HepG2 (cell line): ENCODE results near the gene FAM217B. TPM values are rescaled to one million over a fixed set of nuclear protein-coding genes. Genes with fewer than 3 reads are reported as not detected.

Experiments used
- ATAC-seq: fragments of 200-7000 bp; cut with Tn5 transposase; 3 replicates; pipeline ENCODE4 v1.9.1; 2020; ENCODE audit warnings: mild to moderate bottlenecking, moderate library complexity
- BruUV-seq: library from RNA; stranded (reverse); fragments of 400-500 nt; replicated peaks from 2 replicates; lab custom pipeline; 2021; lab: Mats Ljungman, UMichigan
- CTCF ChIA-PET: fragments of 300-600 bp; formaldehyde crosslinking; extraction: SDS; loops from one replicate; lab custom pipeline; 2021; ENCODE audit warnings: low total read pairs, inconsistent platforms, low intra/inter-chr PET ratio; lab: Yijun Ruan, JAX
- POLR2A ChIA-PET: fragments of 350-600 bp; sonication (Branson Sonifier 250); formaldehyde crosslinking; loops from one replicate; lab custom pipeline; 2020; ENCODE audit warnings: antibody characterized with exemption, inconsistent platforms; lab: Yijun Ruan, JAX
- DNase-seq: peaks from one replicate; pipeline ENCODE4 v3.0.0-alpha.2; 2015; ENCODE audit warnings: low spot score
- FAIRE-seq: peaks from 3 replicates; lab custom pipeline; 2011; peaks lifted over from hg19 to GRCh38; lab: Jason Lieb, UNC
- H2AFZ ChIP-seq: one replicate; pipeline ENCODE4 v1.6.1; 2011; ENCODE audit warnings: low read length, inconsistent platforms
- H3K27ac ChIP-seq: fragments of 300-600 bp; 3 replicates; pipeline ENCODE4 v1.8.0; 2011; ENCODE audit warnings: mixed run types, mild to moderate bottlenecking, mixed read lengths, low read length, inconsistent platforms; ENCODE audit not compliant: insufficient read depth; ENCODE audit errors: extremely low read length
- H3K27me3 ChIP-seq, 2 experiments: fragments of 200-600 bp in 1 of 2; 2 replicates in 1 of 2; 3 replicates in 1 of 2; pipeline versions ENCODE4 v1.6.0 to v1.8.0; 2011; ENCODE audit warnings: low read length in 2 of 2, mild to moderate bottlenecking in 2 of 2, moderate library complexity in 2 of 2, inconsistent platforms in 1 of 2; ENCODE audit not compliant: insufficient read depth in 2 of 2, control insufficient read depth in 1 of 2
- H3K36me3 ChIP-seq, 2 experiments: fragments of 200-600 bp in 1 of 2; replicated peaks in 1 of 2; 2 replicates in 1 of 2; 3 replicates in 1 of 2; pipeline versions ENCODE4 v1.5.1 to v1.8.0; 2011; ENCODE audit warnings: low read length in 2 of 2, inconsistent platforms in 1 of 2; ENCODE audit not compliant: insufficient read depth in 2 of 2, control insufficient read depth in 1 of 2
- H3K4me1 ChIP-seq: 2 replicates; pipeline ENCODE4 v1.5.1; 2012; ENCODE audit warnings: low read length, inconsistent platforms; ENCODE audit not compliant: insufficient read depth
- H3K4me2 ChIP-seq: 2 replicates; pipeline ENCODE4 v1.6.0; 2011; ENCODE audit warnings: low read depth, low read length, inconsistent platforms
- H3K4me3 ChIP-seq, 3 experiments: fragments of 200-600 bp in 1 of 3; sonication (generic), shearing (Covaris generic) in 1 of 3; replicated peaks in 1 of 3; 2 replicates each; pipeline ENCODE4 v1.5.1; 2011 to 2016; ENCODE audit warnings: low read length in 3 of 3, inconsistent platforms in 2 of 3, low read depth in 2 of 3, mild to moderate bottlenecking in 2 of 3, control low read depth in 1 of 3, mixed read lengths in 1 of 3; ENCODE audit not compliant: insufficient read depth in 1 of 3
- H3K79me2 ChIP-seq: one replicate; pipeline ENCODE4 v1.6.1; 2011; ENCODE audit warnings: low read length, inconsistent platforms; ENCODE audit not compliant: insufficient read depth
- H3K9ac ChIP-seq: 2 replicates; pipeline ENCODE4 v1.6.0; 2011; ENCODE audit warnings: mild to moderate bottlenecking, low read depth, low read length, inconsistent platforms; ENCODE audit not compliant: insufficient read depth
- H3K9me3 ChIP-seq: 2 replicates; pipeline ENCODE4 v1.5.1; 2012; ENCODE audit warnings: mild to moderate bottlenecking, low read length
- H4K20me1 ChIP-seq: 2 replicates; pipeline ENCODE4 v1.6.0; 2011; ENCODE audit warnings: inconsistent platforms, mild to moderate bottlenecking, low read length, moderate library complexity; ENCODE audit not compliant: insufficient read depth
- IRF2 ChIP-seq: IDR thresholded peaks from 2 replicates; pipeline ENCODE4 v1.6.1; 2018; ENCODE audit warnings: missing genetic modification reagents, missing compliant biosample characterization
- MXD3 ChIP-seq: IDR thresholded peaks from 2 replicates; pipeline ENCODE4 v1.6.1; 2016; ENCODE audit warnings: mild to moderate bottlenecking, missing biosample characterization, missing genetic modification reagents
- NFYC ChIP-seq: IDR thresholded peaks from 2 replicates; pipeline ENCODE4 v1.6.1; 2016; ENCODE audit warnings: missing genetic modification reagents, missing compliant biosample characterization
- RBM39 ChIP-seq: fragments of 200-400 bp; formaldehyde crosslinking; IDR thresholded peaks from one replicate; pipeline ENCODE4 v1.6.1; 2018; ENCODE audit warnings: antibody characterized with exemption, mild to moderate bottlenecking, low read depth, low read length; ENCODE audit not compliant: poor library complexity, severe bottlenecking
- SMARCE1 ChIP-seq: fragments of 450-650 bp; IDR thresholded peaks from 2 replicates; pipeline ENCODE4 v1.6.1; 2017; ENCODE audit warnings: borderline replicate concordance
- SRF ChIP-seq: IDR thresholded peaks from 2 replicates; pipeline ENCODE4 v1.6.1; 2011; ENCODE audit warnings: mild to moderate bottlenecking, low read depth, low read length, moderate library complexity
- SUZ12 ChIP-seq: fragments of 150-350 bp; IDR thresholded peaks from 2 replicates; pipeline ENCODE4 v1.6.1; 2014; ENCODE audit warnings: low read depth, low read length
- TCF7 ChIP-seq: sonication (generic); IDR thresholded peaks from 2 replicates; pipeline ENCODE4 v1.6.1; 2016; ENCODE audit warnings: antibody characterized with exemption, low read depth
- TOPORS ChIP-seq: sonication (generic); formaldehyde crosslinking; IDR thresholded peaks from 2 replicates; pipeline ENCODE4 v1.8.0; 2023; ENCODE audit warnings: mild to moderate bottlenecking, missing genetic modification reagents
- YEATS2 ChIP-seq: sonication (generic); formaldehyde crosslinking; IDR thresholded peaks from 2 replicates; pipeline ENCODE4 v1.4.0; 2020; ENCODE audit warnings: missing genetic modification reagents, borderline replicate concordance
- ZBTB38 ChIP-seq: sonication (generic); formaldehyde crosslinking; IDR thresholded peaks from 2 replicates; pipeline ENCODE4 v1.5.1; 2020; ENCODE audit warnings: mild to moderate bottlenecking, missing genetic modification reagents
- ZNF30 ChIP-seq: sonication (generic); formaldehyde crosslinking; IDR thresholded peaks from 2 replicates; pipeline ENCODE4 v1.5.0; 2020; ENCODE audit warnings: mild to moderate bottlenecking, missing genetic modification reagents
- ZNF335 ChIP-seq: sonication (generic); formaldehyde crosslinking; IDR thresholded peaks from 2 replicates; pipeline ENCODE4 v1.4.0; 2020; ENCODE audit warnings: missing genetic modification reagents
- ZNF354B ChIP-seq: sonication (generic); formaldehyde crosslinking; IDR thresholded peaks from 2 replicates; pipeline ENCODE4 v1.8.0; 2022; ENCODE audit warnings: mild to moderate bottlenecking, missing genetic modification reagents
- ZNF619 ChIP-seq: sonication (generic); formaldehyde crosslinking; IDR thresholded peaks from 2 replicates; pipeline ENCODE4 v1.4.0; 2020; ENCODE audit warnings: mild to moderate bottlenecking, missing genetic modification reagents
- ZNF75D ChIP-seq: sonication (generic); formaldehyde crosslinking; IDR thresholded peaks from 2 replicates; pipeline ENCODE4 v1.8.1; 2023; ENCODE audit warnings: missing genetic modification reagents, mild to moderate bottlenecking, borderline replicate concordance
- in situ Hi-C: cut with HindIII; loops from 2 replicates; pipeline ENCODE4 v1.10.0; 2017; ENCODE audit warnings: low pct_unique_long_range_greater_than_20kb; ENCODE audit not compliant: extremely low pct_ligation_motif_present
- intact Hi-C: fragments of 100-400 bp; cut with micrococcal nuclease; formaldehyde crosslinking; loops from one replicate; pipeline ENCODE4 v1.10.0; 2022; ENCODE audit not compliant: unreplicated experiment
- polyA plus RNA-seq, 8 experiments: library from polyadenylated mRNA; depleted of rRNA in 3 of 8; stranded (reverse) in 7 of 8; unstranded in 1 of 8; fragments of >200 nt; fragmentation: Illumina TruSeq in 4 of 8; extraction: Trizol in 4 of 8; gene quantifications; 2 replicates each; pipeline versions ENCODE4 v1.2.1 to v1.2.3, GENCODE V29; 2011 to 2016; ENCODE audit warnings: low read depth in 4 of 8, missing spikeins in 1 of 8, mixed read lengths in 1 of 8; ENCODE audit not compliant: insufficient read depth in 1 of 8
- total RNA-seq, 5 experiments: library from RNA; depleted of rRNA; stranded (reverse); fragments of >200 nt; fragmentation: Illumina TruSeq; extraction: Trizol; gene quantifications; 2 replicates each; pipeline ENCODE4 v1.2.3, GENCODE V29; 2016; ENCODE audit warnings: low read depth in 1 of 5
- TF ChIP-seq, protein P1 (sequence below): sonication (generic); formaldehyde crosslinking; IDR thresholded peaks from 2 replicates; pipeline ENCODE4 v1.5.1; 2020; ENCODE audit warnings: mild to moderate bottlenecking, missing genetic modification reagents, moderate library complexity
- TF ChIP-seq, protein P2 (sequence below): IDR thresholded peaks from 2 replicates; pipeline ENCODE4 v1.6.1; 2012; ENCODE audit warnings: inconsistent platforms
- TF ChIP-seq, protein P3 (sequence below): sonication (generic); formaldehyde crosslinking; IDR thresholded peaks from 2 replicates; pipeline ENCODE4 v1.8.0; 2022; ENCODE audit warnings: mild to moderate bottlenecking, missing genetic modification reagents; ENCODE audit not compliant: insufficient replicate concordance

The FAM217B gene
- total and polyA plus RNA-seq, 2 of the 13 experiments (the other 11 are each of a cell fraction or from before 2014, with no cell fraction given) = 11.1 to 14.3 TPM

GRCh38 chr20:59912609-59913008, 27.6 kb upstream of the FAM217B start (continued):
- TF ChIP-seq, protein P1, sequence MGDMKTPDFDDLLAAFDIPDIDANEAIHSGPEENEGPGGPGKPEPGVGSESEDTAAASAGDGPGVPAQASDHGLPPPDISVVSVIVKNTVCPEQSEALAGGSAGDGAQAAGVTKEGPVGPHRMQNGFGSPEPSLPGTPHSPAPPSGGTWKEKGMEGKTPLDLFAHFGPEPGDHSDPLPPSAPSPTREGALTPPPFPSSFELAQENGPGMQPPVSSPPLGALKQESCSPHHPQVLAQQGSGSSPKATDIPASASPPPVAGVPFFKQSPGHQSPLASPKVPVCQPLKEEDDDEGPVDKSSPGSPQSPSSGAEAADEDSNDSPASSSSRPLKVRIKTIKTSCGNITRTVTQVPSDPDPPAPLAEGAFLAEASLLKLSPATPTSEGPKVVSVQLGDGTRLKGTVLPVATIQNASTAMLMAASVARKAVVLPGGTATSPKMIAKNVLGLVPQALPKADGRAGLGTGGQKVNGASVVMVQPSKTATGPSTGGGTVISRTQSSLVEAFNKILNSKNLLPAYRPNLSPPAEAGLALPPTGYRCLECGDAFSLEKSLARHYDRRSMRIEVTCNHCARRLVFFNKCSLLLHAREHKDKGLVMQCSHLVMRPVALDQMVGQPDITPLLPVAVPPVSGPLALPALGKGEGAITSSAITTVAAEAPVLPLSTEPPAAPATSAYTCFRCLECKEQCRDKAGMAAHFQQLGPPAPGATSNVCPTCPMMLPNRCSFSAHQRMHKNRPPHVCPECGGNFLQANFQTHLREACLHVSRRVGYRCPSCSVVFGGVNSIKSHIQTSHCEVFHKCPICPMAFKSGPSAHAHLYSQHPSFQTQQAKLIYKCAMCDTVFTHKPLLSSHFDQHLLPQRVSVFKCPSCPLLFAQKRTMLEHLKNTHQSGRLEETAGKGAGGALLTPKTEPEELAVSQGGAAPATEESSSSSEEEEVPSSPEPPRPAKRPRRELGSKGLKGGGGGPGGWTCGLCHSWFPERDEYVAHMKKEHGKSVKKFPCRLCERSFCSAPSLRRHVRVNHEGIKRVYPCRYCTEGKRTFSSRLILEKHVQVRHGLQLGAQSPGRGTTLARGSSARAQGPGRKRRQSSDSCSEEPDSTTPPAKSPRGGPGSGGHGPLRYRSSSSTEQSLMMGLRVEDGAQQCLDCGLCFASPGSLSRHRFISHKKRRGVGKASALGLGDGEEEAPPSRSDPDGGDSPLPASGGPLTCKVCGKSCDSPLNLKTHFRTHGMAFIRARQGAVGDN (CRISPR knock-in tag) = no peak
- TF ChIP-seq ZNF335 (no peak), MXD3 (no peak), ZNF75D (CRISPR knock-in tag) (no peak), ZNF30 (no peak), ZNF619 (CRISPR knock-in tag) (no peak)
- TF ChIP-seq, all 625 proteins: peak for 0

GRCh38 chr20:59920944-59921343, 19.2 kb upstream of the FAM217B start:
- no peaks in the 10 kb centered on the region for H3K79me2 ChIP-seq
- H4K20me1 ChIP-seq = no peaks in the 10 kb centered on the region
- ATAC-seq = no peak
- no peaks in the 10 kb centered on the region for H3K27me3 ChIP-seq
- no peak for FAIRE-seq
- no peak overlapping the region for H3K4me3 ChIP-seq
- no peak overlapping the region for H3K27ac ChIP-seq
- in situ Hi-C loops = no loop called here
- H2AFZ ChIP-seq = no peak overlapping the region
- intact Hi-C loops = no loop called here
- TF ChIP-seq, protein P2, sequence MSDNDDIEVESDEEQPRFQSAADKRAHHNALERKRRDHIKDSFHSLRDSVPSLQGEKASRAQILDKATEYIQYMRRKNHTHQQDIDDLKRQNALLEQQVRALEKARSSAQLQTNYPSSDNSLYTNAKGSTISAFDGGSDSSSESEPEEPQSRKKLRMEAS = no peak
- TF ChIP-seq NFYC (no peak), YEATS2 (CRISPR knock-in tag) (no peak), TCF7 (no peak), RBM39 (no peak), ZBTB38 (CRISPR knock-in tag) (no peak), IRF2 (CRISPR knock-in tag) (no peak), SRF (no peak), ZNF354B (CRISPR knock-in tag) (no peak), TOPORS (CRISPR knock-in tag) (no peak), SUZ12 (no peak), SMARCE1 (no peak)
- TF ChIP-seq, protein P3, sequence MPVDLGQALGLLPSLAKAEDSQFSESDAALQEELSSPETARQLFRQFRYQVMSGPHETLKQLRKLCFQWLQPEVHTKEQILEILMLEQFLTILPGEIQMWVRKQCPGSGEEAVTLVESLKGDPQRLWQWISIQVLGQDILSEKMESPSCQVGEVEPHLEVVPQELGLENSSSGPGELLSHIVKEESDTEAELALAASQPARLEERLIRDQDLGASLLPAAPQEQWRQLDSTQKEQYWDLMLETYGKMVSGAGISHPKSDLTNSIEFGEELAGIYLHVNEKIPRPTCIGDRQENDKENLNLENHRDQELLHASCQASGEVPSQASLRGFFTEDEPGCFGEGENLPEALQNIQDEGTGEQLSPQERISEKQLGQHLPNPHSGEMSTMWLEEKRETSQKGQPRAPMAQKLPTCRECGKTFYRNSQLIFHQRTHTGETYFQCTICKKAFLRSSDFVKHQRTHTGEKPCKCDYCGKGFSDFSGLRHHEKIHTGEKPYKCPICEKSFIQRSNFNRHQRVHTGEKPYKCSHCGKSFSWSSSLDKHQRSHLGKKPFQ = no peak
- ChIA-PET CTCF (no interaction called here), POLR2A (no interaction called here)
- no peak for DNase-seq
- BruUV-seq = no TSS peak
- no peaks in the 10 kb centered on the region for H3K4me1 ChIP-seq
- H3K36me3 ChIP-seq = no peaks in the 10 kb centered on the region
- H3K4me2 ChIP-seq = no peak overlapping the region
- H3K9ac ChIP-seq = no peak overlapping the region
- H3K9me3 ChIP-seq = no peaks in the 10 kb centered on the region
